HepG2 (cell line): Measurements from ENCODE around the gene MCF2L. TPM values are rescaled to one million over a fixed set of nuclear protein-coding genes. Genes with fewer than 3 reads are reported as not detected.

ENCODE experiments used
- ATAC-seq: fragments of 200-7000 bp; cut with Tn5 transposase; 3 replicates; pipeline ENCODE4 v1.9.1; 2020; ENCODE audit warnings: mild to moderate bottlenecking, moderate library complexity
- BruUV-seq: library from RNA; stranded (reverse); fragments of 400-500 nt; replicated peaks from 2 replicates; lab custom pipeline; 2021; lab: Mats Ljungman, UMichigan
- CTCF ChIA-PET: fragments of 300-600 bp; formaldehyde crosslinking; extraction: SDS; loops from one replicate; lab custom pipeline; 2021; ENCODE audit warnings: low total read pairs, inconsistent platforms, low intra/inter-chr PET ratio; lab: Yijun Ruan, JAX
- POLR2A ChIA-PET: fragments of 350-600 bp; sonication (Branson Sonifier 250); formaldehyde crosslinking; loops from one replicate; lab custom pipeline; 2020; ENCODE audit warnings: antibody characterized with exemption, inconsistent platforms; lab: Yijun Ruan, JAX
- DNase-seq: peaks from one replicate; pipeline ENCODE4 v3.0.0-alpha.2; 2015; ENCODE audit warnings: low spot score
- FAIRE-seq: peaks from 3 replicates; lab custom pipeline; 2011; peaks lifted over from hg19 to GRCh38; lab: Jason Lieb, UNC
- H2AFZ ChIP-seq: one replicate; pipeline ENCODE4 v1.6.1; 2011; ENCODE audit warnings: low read length, inconsistent platforms
- H3K27ac ChIP-seq: fragments of 300-600 bp; 3 replicates; pipeline ENCODE4 v1.8.0; 2011; ENCODE audit warnings: mixed run types, mild to moderate bottlenecking, mixed read lengths, low read length, inconsistent platforms; ENCODE audit not compliant: insufficient read depth; ENCODE audit errors: extremely low read length
- H3K27me3 ChIP-seq, 2 experiments: fragments of 200-600 bp in 1 of 2; 2 replicates in 1 of 2; 3 replicates in 1 of 2; pipeline versions ENCODE4 v1.6.0 to v1.8.0; 2011; ENCODE audit warnings: low read length in 2 of 2, mild to moderate bottlenecking in 2 of 2, moderate library complexity in 2 of 2, inconsistent platforms in 1 of 2; ENCODE audit not compliant: insufficient read depth in 2 of 2, control insufficient read depth in 1 of 2
- H3K36me3 ChIP-seq, 2 experiments: fragments of 200-600 bp in 1 of 2; replicated peaks in 1 of 2; 2 replicates in 1 of 2; 3 replicates in 1 of 2; pipeline versions ENCODE4 v1.5.1 to v1.8.0; 2011; ENCODE audit warnings: low read length in 2 of 2, inconsistent platforms in 1 of 2; ENCODE audit not compliant: insufficient read depth in 2 of 2, control insufficient read depth in 1 of 2
- H3K4me1 ChIP-seq: 2 replicates; pipeline ENCODE4 v1.5.1; 2012; ENCODE audit warnings: low read length, inconsistent platforms; ENCODE audit not compliant: insufficient read depth
- H3K4me2 ChIP-seq: 2 replicates; pipeline ENCODE4 v1.6.0; 2011; ENCODE audit warnings: low read depth, low read length, inconsistent platforms
- H3K4me3 ChIP-seq, 3 experiments: fragments of 200-600 bp in 1 of 3; sonication (generic), shearing (Covaris generic) in 1 of 3; replicated peaks in 1 of 3; 2 replicates each; pipeline ENCODE4 v1.5.1; 2011 to 2016; ENCODE audit warnings: low read length in 3 of 3, inconsistent platforms in 2 of 3, low read depth in 2 of 3, mild to moderate bottlenecking in 2 of 3, control low read depth in 1 of 3, mixed read lengths in 1 of 3; ENCODE audit not compliant: insufficient read depth in 1 of 3
- H3K79me2 ChIP-seq: one replicate; pipeline ENCODE4 v1.6.1; 2011; ENCODE audit warnings: low read length, inconsistent platforms; ENCODE audit not compliant: insufficient read depth
- H3K9ac ChIP-seq: 2 replicates; pipeline ENCODE4 v1.6.0; 2011; ENCODE audit warnings: mild to moderate bottlenecking, low read depth, low read length, inconsistent platforms; ENCODE audit not compliant: insufficient read depth
- H3K9me3 ChIP-seq: 2 replicates; pipeline ENCODE4 v1.5.1; 2012; ENCODE audit warnings: mild to moderate bottlenecking, low read length
- H4K20me1 ChIP-seq: 2 replicates; pipeline ENCODE4 v1.6.0; 2011; ENCODE audit warnings: inconsistent platforms, mild to moderate bottlenecking, low read length, moderate library complexity; ENCODE audit not compliant: insufficient read depth
- AGO2 ChIP-seq: fragments of 200-400 bp; formaldehyde crosslinking; optimal IDR thresholded peaks from 2 replicates; pipeline ENCODE3; 2017; ENCODE audit warnings: mild to moderate bottlenecking, low read depth, low read length, moderate library complexity
- BRF2 ChIP-seq: sonication (generic); formaldehyde crosslinking; IDR thresholded peaks from 2 replicates; pipeline ENCODE4 v1.8.1; 2022; ENCODE audit warnings: mild to moderate bottlenecking, missing genetic modification reagents
- CREB1 ChIP-seq, 2 experiments: fragments of 450-650 bp in 1 of 2; IDR thresholded peaks; 2 replicates each; pipeline ENCODE4 v1.6.1; 2016 to 2017; ENCODE audit warnings: control low read depth in 1 of 2, mild to moderate bottlenecking in 1 of 2, missing compliant biosample characterization in 1 of 2, missing genetic modification characterization in 1 of 2
- E2F5 ChIP-seq: sonication (generic); formaldehyde crosslinking; conservative IDR thresholded peaks from 2 replicates; pipeline ENCODE4 v1.4.0; 2020; ENCODE audit warnings: missing genetic modification reagents
- NR2F1 ChIP-seq, 2 experiments: fragments of 450-650 bp in 1 of 2; formaldehyde crosslinking in 1 of 2; IDR thresholded peaks; 2 replicates each; pipeline versions ENCODE4 v1.5.0 to v1.6.1; 2016 to 2020; ENCODE audit warnings: mild to moderate bottlenecking in 1 of 2, missing compliant biosample characterization in 1 of 2, missing genetic modification reagents in 1 of 2, moderate library complexity in 1 of 2
- ZFP1 ChIP-seq: IDR thresholded peaks from 2 replicates; pipeline ENCODE4 v1.6.1; 2016
- ZNF143 ChIP-seq: sonication (generic); formaldehyde crosslinking; IDR thresholded peaks from 2 replicates; pipeline ENCODE4 v1.4.0; 2020; ENCODE audit warnings: missing genetic modification reagents
- WGBS: methylation state at CpG from one replicate; pipeline ENCODE4 v1.1.6; 2017; ENCODE audit warnings: low lambda C conversion rate; 5-methylcytosine and 5-hydroxymethylcytosine counted together
- in situ Hi-C: cut with HindIII; loops from 2 replicates; pipeline ENCODE4 v1.10.0; 2017; ENCODE audit warnings: low pct_unique_long_range_greater_than_20kb; ENCODE audit not compliant: extremely low pct_ligation_motif_present
- intact Hi-C: fragments of 100-400 bp; cut with micrococcal nuclease; formaldehyde crosslinking; loops from one replicate; pipeline ENCODE4 v1.10.0; 2022; ENCODE audit not compliant: unreplicated experiment
- polyA plus RNA-seq, 8 experiments: library from polyadenylated mRNA; depleted of rRNA in 3 of 8; stranded (reverse) in 7 of 8; unstranded in 1 of 8; fragments of >200 nt; fragmentation: Illumina TruSeq in 4 of 8; extraction: Trizol in 4 of 8; gene quantifications; 2 replicates each; pipeline versions ENCODE4 v1.2.1 to v1.2.3, GENCODE V29; 2011 to 2016; ENCODE audit warnings: low read depth in 4 of 8, missing spikeins in 1 of 8, mixed read lengths in 1 of 8; ENCODE audit not compliant: insufficient read depth in 1 of 8
- total RNA-seq, 5 experiments: library from RNA; depleted of rRNA; stranded (reverse); fragments of >200 nt; fragmentation: Illumina TruSeq; extraction: Trizol; gene quantifications; 2 replicates each; pipeline ENCODE4 v1.2.3, GENCODE V29; 2016; ENCODE audit warnings: low read depth in 1 of 5

The MCF2L gene
- total and polyA plus RNA-seq, 2 of the 13 experiments (the other 11 are each of a cell fraction or from before 2014, with no cell fraction given): 19.4 to 28.4 TPM

GRCh38 chr13:113080361-113080831 is 111.4 kb downstream of the MCF2L start:
- Histone ChIP-seq H3K4me2 (no peak overlapping the region), H3K36me3 (peaks cover 10 to 30% of the 10 kb centered on the region in 2 experiments; a peak in 4 of 5 replicates), H3K27me3 (no peaks in the 10 kb centered on the region), H3K4me1 (no peaks in the 10 kb centered on the region), H3K4me3 (no peak overlapping the region), H3K9ac (no peak overlapping the region), H3K79me2 (no peaks in the 10 kb centered on the region), H2AFZ (no peak overlapping the region), H3K27ac (no peak overlapping the region), H3K9me3 (no peaks in the 10 kb centered on the region), H4K20me1 (no peaks in the 10 kb centered on the region)
- BruUV-seq: no TSS peak
- DNase-seq: no peak
- intact Hi-C loops (no loop called here), in situ Hi-C loops (no loop called here)
- ATAC-seq: no peak
- TF ChIP-seq BRF2 (CRISPR knock-in tag) (no peak), CREB1 (IDR thresholded peaks at IDR 0.05) (no peak), CREB1 (CRISPR knock-in tag; IDR thresholded peaks at IDR 0.05) (no peak), ZNF143 (CRISPR knock-in tag) (no peak), AGO2 (peak; percentile 71), NR2F1 (CRISPR knock-in tag; IDR thresholded peaks at IDR 0.05) (no peak), ZFP1 (CRISPR knock-in tag) (no peak)
- CTCF ChIA-PET: no interaction called here
- 100% methylated on average over 4 of the region's 18 CpGs for WGBS
- POLR2A ChIA-PET: no interaction called here
- FAIRE-seq: no peak

- H3K9me3 ChIP-seq: no peaks in the 10 kb centered on the region
- no peak overlapping the region for H3K27ac ChIP-seq
- TF ChIP-seq E2F5 (CRISPR knock-in tag) (no peak), AGO2 (peak; percentile 9)
- CTCF ChIA-PET: no interaction called here
- ATAC-seq (no peak), DNase-seq (no peak), FAIRE-seq (no peak)
- POLR2A ChIA-PET: no interaction called here
- no peak overlapping the region for H3K4me2 ChIP-seq
- H3K79me2 ChIP-seq: no peaks in the 10 kb centered on the region
- peaks cover 8 to 25% of the 10 kb centered on the region in 2 experiments; a peak in 4 of 5 replicates for H3K36me3 ChIP-seq
- no peak overlapping the region for H3K4me3 ChIP-seq
- no TSS peak for BruUV-seq
- no peaks in the 10 kb centered on the region for H3K27me3 ChIP-seq
- no peaks in the 10 kb centered on the region for H4K20me1 ChIP-seq
- H2AFZ ChIP-seq: no peak overlapping the region
- WGBS: 81% methylated on average over 9 of the region's 25 CpGs
- in situ Hi-C loops: no loop called here
- H3K4me1 ChIP-seq: no peaks in the 10 kb centered on the region
- H3K9ac ChIP-seq: no peak overlapping the region
- intact Hi-C loops: no loop called here
Observed at GRCh38 chr13:113080901-113081521, 112.0 kb downstream of the MCF2L start.
